SK-N-MC (cell line): Measurements from ENCODE around the gene SLC36A3.

Experiments used
- EZH2 ChIP-seq: fragments of 200-600 bp; sonication (generic); IDR thresholded peaks from one replicate; pipeline ENCODE4 v1.6.1; 2017; ENCODE audit warnings: antibody characterized with exemption
- POLR2AphosphoS5 ChIP-seq: IDR thresholded peaks from 2 replicates; pipeline ENCODE4 v1.6.1; 2012; ENCODE audit warnings: mild to moderate bottlenecking, low read depth, low read length, borderline replicate concordance

DNA sequence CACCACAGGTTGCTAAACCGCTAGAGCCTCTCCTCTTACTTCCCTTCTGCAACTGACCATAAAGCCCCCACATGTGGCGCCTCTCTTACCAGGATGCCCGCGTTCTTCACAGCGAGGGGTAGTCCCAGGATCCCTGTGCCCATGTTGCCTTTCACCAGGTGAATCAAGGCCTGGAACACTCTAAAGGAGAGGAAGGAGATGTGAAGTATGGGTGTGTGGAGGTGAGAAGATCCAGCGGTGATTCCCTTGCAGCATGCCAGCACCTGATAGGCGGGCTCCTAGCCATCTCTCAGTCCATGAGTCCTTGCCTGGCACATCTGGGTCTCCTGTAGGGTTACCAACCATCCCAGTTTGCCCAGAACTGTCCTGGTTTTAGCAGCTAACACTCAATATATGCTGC is 40.5 kb upstream of the SLC36A3 start:
- no peak for TF ChIP-seq EZH2
- TF ChIP-seq POLR2AphosphoS5: no peak
